Germinal center (tissue), 1 donor: Measurements from ENCODE around the gene ATG4A.

Source experiments
- DNase-seq: peaks from one replicate; pipeline ENCODE4 v3.0.0; 2012; ENCODE audit warnings: mixed read lengths, low spot score

The ATG4A gene

DNA sequence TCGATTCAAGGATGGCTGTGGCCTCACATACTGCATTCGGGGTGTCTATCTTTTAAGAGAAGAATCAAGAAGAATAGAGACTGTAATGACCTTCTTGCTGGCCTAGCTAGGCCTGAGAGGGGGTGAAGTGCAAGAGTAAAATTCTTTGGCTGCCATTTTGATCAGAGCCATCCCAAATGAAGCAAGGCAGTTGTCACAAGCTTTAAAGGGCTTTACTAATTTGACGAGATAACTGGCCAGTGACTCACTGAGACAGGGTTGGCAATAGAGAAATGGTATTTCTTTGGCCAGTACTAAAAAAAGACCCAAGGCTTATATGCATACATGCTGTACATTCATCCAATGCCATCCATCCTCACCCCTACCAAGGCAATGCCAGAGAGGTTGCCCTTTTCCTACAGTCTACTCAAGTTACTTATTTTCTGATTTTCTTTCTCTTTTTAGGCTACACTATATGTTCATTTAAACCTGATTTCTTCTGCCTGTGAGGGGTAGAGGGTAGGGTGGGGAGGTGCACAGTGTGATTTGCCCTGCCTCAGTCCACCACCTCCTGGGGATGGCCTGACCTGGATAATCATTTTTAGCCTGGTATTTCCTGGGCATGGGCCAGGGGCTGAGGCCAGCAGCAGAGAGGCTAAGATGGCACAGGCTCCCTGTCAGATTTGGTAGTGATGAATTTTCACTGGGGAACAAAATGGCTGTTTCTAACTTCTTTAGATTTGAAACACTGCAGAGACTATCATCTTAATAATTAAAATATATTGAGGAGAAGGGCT, 32.2 kb downstream of the ATG4A start:
- no peak for DNase-seq

DNA sequence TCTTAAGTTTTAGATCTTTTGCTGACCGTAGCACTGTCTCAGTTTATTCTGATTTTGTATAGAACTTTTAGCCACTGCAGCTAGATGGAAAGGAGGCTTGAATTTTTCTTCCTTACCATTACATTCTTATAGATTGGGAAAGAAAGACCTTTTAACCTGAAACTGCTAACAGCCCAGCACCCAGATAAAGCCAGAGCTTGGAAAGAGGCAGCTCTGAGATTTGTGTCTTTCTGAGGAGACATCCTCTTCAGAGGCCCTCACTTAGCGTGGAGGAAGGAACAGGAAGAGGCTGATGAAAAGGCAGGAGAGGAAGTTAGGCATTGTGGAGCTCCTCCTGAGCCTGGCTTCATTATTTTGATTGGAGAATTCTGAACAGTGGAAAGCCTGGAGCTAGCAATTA, 35.1 kb downstream of the ATG4A start:
- DNase-seq: no peak

DNA sequence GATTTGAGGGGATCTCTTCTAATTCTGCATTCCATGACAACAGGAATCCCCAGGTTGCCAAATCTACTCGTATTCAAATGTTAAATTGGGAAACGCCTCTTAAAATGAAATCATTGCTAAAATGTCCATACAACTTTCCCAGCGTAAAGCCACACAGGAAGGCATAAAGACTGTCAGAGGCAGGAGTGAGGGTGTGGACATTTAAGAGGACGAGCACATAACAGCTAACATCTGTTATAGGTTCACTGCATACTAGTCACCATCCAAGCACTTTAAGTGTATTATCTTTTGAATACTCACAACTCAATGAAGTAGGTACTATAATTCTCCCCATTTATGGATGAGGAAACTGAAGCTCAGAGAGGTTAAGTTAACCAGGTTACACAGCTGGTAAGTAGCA, 35.6 kb downstream of the ATG4A start:
- DNase-seq: no peak

DNA sequence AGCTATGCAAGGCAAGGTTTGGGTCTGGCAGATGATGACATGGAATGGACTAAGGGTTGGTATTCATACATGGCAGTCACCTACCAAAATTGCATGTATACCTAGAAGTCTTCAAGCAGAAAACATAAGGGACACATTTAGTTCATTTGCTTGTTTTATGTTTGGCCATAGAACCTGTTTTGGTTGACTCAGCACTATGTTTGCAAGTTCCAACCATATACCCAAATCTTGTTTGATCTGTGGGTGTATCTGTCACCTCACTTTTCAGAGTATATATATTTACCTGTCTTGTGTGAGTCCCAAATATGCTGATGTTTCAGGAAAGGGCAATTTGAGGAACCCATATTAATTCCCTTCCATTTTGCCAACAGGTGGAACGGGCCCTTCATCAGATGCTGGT, 39.3 kb downstream of the ATG4A start:
- no peak for DNase-seq

DNA sequence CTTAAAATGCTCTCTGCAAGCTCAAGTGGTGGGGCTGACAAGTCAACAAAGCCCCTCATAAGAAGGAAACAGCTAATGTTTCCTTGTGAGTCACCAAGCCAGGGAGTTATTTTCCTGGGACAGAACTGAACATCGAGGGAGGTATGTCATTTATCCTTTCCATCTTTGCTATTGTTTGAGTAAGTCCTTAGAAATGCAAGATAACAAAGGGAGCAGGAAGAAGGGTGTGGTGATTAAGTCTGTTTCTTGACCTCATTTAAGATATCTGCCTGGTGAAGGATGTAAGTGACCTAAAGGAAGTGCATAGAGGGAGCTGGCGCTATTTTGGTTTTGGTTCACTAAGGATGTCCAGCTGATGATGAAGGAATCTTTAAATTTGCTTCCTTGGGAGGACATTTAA, 39.9 kb downstream of the ATG4A start:
- DNase-seq: no peak

DNA sequence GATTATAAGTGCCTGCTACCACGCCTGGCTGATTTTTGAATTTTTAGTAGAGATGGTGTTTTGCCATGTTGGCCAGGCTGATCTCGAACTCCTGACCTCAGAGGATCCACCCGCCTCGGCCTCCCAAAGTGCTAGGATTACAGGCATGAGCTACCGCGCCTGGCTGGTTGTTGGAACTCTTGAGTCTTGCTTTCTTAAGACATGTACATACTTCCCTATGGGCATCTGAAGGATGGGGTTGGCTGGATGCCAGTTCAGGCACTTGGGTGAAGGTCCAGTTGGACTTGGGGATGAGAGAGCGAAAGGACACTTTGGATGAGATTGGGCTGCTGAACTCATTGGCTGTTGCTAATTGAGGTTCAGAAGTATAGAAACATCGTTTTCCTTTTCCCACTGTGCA, 40.5 kb downstream of the ATG4A start:
- DNase-seq: no peak

DNA sequence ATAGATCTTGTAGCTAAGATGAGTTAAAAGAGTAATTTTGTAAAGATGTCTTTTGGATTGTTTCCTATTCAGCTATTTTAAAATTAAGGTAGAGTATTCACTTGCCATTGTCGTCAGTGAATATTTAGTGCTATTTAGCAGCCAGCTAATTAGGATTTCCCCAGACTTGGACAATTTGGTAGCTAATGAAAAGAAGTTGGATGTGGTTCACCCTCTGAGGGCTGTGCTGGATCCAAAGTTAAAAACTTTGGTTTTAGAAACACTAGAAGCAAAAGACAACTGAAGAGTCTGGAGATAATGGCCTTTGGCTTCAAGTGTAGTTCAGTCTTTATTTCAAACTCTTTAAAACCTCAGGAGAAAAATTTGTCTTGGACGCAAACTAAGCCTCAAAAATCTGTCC, 41.3 kb downstream of the ATG4A start:
- DNase-seq: no peak

DNA sequence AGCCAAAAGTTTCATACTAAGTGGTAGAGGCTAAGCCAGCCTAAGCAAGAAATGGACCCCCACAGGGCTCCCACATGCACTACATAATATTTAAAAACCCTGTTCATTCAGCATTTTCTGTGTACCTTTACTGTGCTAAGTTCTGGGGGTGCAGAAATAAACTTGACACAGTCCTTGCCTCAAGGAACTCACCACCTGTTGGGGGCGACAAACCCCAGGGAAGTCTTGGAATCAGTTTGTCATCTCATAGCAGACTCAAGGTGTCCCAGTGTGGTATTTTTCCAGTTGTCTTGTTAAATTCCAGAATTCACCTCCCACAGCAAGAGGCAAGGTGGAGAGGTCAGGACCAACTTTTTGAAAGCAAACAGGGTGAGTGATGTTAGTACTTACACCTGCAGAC, 43.1 kb downstream of the ATG4A start:
- no peak for DNase-seq

DNA sequence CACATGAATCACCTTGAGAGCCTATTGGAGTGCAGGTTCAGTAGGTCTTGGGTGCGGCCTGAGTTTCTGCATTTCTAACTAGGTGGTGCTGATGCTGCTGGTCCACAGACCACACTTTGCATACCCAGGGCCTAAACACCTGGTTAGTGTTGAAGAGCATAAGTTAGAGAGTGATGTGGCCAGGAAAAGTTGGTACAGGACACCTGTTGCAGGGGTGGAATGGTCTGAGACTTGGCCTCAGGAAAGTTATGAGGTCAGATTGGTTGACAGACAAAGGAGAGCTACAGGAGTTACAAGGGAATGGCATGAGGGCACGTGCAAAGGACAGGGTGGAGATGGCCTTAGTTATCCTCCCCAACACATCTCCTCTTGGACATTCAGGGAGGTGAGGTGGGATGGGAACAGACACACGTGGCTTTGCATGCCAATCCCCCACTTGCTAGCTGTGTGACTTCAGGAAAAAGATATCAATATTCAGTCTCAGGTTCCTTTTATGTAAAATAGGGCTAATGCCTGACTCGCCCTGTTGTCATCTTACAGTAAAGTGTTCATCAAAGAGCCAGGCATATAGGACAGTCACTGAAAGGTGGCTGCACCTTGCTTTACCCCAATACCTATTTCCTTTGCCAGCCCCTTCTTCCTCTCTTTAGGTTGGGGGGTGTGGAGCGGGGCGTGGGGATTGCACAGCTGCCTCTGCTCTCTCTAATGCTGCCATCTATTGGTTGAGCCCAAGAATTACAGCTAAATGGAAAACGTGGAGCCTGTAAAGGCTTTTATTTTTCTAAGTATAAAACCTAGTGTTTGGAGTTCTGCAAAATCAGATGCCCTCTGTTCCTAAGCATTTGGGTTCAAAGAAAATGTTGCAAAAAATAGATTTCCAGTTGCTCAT, 47.5 kb downstream of the ATG4A start:
- peak; percentile 3 for DNase-seq

DNA sequence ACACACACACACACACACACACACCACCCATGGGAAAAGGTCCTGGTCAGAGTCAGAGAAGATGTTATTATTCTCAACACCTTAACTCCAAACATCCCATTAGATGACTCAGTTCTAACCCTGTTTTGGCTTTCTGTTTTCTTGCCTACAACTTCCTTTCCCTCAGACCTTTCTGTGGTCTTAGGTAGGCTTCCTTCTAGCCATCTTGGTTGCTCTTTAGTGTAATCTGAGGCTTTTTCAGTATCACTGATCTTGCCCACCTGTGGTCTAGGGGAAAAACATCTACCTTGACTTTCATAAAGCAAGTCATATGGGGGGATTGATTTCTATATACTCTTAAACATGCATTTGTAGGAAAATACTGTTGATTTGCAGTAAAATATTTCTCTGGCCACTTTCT, 56.9 kb downstream of the ATG4A start:
- no peak for DNase-seq

DNA sequence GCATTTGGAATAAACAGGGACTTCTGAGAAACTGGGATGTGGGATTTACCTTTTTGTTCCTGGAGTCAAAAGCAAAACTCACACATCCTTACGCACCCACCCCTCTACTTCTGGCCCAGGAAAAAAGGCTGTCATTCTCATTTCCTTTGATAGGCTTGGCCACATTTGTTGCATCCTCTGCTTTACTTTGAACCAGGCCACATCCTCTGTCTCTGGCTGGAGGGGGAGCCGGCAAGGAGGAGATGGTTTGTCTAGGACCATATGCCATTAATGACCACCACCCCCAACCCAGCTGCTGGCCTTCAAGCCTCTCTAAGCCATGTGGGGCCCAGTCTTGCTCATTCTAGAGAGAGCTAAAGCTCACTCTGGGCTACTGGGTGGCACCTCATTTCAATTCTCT, 64.5 kb downstream of the ATG4A start:
- no peak for DNase-seq

DNA sequence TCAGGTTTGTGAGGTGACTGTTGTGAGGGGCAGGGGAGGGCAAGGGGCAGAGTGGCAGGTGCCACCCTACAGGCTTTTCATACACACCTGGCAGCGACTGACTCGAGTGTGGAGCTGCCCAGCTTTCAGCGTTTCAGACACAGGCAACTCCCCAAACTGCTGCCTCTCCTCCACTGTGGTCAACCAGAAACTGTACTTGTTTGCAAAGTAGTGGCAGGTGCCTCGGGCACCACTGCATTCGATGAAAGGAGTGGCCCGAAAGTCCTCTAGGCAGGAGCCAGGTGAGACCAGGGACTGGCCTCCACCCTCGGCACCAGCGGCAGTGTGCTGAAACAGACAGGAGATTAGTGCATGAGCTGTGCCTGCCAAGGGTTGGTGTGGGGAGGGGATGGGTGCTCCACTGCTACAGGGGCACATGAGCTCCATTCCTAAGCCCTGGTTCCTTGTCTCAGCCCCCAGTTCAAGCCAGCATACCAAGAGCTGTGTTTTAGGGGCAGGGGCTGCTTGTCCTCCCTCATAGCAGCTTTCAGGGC, 65.4 kb downstream of the ATG4A start:
- no peak for DNase-seq

DNA sequence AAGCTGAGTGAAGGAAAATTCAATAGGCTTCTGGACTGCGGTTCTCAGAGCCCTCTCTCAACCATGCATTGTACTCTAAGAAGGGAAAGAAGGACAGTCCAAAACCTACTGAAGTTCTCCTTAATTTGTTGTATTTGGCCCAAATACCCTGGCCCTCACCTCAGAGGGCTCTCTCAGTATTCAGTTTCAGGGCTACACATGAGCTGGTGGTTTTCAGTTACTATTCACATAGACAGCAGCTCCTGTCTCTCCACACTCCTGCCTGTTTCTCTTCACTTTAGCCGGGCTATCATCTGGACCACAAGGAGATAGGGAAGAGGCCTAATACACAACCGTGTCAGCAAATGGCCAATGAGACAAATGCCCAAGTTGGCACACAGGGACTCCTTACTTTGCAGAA, 66.0 kb downstream of the ATG4A start:
- DNase-seq: no peak

DNA sequence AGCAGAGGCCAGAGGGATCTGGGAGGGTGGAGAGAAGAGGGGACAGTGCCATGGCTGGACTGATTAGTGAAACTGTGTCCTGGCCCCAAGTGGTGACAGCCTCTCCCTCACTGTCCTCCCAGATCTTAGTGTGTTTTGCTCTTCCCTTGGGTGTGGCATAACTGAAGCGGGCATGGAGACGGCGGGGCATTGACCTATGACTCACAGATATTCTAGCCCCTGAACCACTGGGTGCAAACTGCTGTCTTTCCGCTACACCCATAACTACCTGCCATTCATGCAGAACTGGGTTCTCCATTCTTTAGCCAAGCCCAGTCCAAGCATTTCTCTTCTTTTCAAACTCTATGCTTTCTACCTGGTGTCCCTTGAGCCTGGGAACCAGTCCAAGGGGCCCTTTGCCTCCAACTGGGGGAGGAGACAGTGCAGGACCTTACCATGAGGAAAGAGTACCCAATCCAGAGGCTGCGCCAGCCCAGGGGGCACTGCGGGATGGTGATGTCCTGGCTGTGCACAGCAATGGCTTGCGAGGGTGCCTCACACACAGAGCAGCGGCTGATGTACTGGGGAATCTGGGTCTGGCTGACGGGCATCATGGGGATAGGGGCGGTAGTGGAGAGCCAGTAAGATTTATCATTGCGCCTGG, 67.6 kb downstream of the ATG4A start:
- DNase-seq: no peak

DNA sequence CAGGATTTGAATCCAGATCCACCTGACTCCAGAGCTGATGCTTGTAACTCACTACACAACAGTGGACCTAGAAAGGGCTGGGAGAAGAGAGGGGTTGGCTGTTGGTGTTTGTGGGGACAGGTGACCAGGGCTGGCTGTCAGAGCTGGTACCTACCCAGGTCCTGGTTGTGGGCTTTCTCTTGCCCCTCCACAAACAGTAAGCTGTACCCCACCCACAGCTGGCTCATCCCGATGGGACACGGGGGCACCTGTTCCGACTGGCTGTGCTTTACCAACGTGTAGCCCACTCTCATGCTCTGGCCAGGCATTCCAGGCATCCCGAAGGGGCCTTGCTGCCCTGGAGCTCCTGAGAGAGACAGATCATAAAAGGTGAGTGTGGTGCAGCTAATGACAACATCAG, 68.7 kb downstream of the ATG4A start:
- DNase-seq: no peak

DNA sequence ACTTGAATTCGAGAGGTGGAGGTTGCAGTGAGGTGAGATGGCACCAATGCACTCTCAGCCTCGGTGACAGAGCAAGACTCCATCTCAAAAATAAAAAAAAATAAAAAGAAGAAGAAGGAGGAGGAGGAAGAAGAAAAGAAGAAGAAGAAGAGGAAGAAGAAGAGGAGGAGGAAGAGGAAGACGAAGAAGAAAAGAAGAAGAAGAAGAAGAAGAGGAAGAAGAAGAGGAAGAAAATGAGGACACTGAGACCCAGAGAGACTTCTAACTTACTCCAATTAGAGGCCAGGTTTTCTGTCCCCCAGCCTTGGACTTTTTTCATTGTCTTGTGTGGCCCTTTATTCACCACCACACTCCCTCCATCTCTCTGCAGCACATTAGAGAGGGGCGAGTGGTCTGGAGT, 70.7 kb downstream of the ATG4A start:
- no peak for DNase-seq

DNA sequence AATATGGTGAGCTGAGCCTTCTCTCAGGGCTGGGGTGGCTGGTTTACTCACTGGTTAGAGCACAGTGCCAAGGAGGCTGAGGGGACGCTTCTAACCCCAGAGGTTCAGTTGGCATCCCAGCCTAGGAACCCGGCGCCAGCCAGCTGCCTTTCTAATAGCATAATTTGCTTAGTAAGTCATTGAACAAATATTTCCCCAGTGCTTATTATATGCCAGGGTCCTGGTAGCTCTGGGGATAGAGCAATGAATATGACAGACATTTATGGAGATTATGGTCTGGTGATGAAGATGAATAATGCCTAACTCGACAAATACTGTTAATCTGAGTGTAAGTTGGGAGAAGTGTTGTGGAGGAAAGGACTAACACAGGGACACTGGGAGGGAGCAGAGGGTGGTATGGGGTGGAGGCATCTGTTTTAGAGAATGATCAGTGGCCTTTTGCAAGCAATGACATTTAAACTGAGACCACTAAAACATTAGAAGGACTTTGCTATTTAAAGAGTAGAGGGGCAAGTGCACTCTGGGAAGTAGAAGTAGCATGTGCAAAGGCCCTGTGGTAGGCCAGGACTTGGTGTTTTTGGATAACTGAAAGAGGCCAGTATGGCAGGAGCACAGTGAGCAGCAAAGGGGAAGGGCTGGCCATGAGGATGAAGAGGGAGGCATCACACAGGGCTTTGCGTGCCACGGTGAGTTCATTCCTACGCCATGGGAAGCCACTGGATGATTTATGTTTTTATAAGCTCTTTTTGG, 71.9 kb downstream of the ATG4A start:
- DNase-seq: no peak

DNA sequence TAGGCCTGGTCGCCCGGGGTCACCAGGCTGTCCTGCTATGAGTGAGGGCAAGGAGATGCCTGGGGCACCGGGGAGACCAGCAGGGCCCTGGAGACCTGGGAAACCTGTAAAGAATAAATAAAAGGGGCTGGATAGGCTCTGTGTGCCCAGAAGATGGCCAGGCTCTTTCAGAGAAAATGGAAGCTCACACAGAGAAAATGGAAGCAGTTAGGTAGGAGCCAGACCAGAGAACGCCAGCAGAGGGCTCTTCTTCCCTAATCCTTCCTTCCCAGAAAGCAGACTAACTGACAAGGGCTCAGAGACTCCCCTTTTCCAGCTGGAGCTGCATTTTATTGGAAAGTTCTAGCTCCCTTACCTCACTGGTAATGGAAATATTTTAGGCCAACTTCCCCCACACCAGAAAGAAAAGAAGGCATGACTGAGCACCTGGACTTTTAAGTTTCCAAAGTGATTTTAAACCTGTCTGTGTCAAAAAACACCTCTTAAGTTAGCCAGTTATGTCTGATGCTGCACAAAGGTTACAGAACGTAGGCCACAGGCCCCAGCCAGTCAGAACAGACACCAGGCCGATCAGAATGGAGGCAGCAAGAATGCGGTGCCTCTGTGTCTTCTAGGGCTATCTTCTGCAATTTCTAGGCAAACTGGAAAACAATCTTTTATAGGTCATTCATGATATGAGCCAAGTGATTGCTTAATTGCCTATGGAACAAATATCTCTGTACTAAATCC, 74.0 kb downstream of the ATG4A start:
- no peak for DNase-seq

DNA sequence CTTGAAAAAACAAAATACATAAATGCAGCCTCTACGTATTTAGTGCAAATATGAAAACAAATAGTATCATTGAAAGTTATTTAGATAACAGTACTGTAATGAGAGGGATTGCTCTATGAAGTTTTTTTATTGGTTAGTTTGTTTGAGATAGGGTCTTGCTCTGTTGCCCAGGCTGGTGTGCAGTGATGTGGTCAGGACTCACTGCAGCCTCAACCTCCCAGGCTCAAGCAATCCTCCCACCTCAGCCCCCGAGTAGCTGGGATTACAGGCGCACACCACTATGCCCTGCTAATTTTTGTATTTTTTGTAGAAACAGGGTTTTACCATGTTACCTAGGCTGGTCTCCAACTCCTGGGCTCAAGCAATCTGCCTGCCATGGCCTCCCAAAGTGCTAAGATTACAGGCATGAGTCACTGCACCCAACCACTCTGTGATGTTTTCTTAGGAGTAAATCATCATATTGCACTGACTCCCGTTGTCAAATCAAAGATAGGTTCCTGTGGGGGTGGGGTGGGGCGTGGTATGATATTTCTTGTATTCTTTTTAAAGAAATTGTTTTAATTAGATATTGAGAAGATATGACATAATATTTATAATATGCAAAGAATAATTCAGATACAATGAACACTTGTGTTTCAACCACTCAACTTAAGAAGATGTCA, 75.8 kb downstream of the ATG4A start:
- no peak for DNase-seq

DNA sequence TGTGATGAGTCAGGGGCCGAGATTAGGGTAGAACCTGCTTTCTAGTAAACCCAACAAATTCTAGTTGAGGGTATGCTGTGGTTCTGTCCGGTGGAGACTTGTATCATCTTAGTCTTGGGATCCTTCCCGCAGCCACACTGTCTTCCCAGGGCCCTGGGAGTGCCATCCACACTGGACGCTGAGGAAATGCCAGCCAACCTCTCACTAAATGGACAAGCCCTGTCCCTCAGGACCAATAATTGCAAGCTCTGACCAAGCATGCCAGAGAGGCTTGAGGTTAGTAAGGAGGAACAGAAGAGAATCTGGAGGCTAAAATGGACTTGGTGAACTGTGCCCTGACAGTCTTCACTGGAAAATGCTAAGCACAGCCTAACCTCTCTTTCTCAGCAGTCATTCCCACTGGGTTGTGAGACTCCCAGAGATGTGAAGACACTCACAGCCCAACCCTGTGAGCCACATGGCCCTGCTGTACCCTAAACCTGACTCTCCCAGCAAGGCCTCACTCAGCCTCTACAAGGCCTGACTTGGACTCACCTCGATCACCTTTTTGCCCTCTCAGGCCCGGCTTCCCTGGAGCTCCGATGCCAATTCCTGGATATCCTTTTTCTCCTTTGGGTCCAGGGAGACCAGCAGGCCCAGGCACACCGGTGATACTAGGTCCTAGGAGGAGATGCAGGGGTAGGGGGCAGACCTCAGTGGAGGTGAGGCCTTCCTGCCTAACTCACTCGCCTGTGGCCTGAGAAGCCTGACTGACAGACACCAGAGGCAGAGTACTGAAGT, 77.6 kb downstream of the ATG4A start:
- DNase-seq: no peak
